Activated CD4-positive, alpha-beta T cell treated with anti-CD3 and anti-CD28 coated beads for 48 hours (primary cell): Measurements from ENCODE around the gene PRSS23.
"Not testable (repeated sequence)": the region's sequence is repeated elsewhere in the genome, so short reads cannot be mapped to it uniquely, and the experiment has no call there.

Experiments used
- DNase-seq: peaks from one replicate; pipeline ENCODE4 v3.0.0-alpha.2; 2020

Gene PRSS23

GRCh38 chr11:86800076-86800959, at the start of gene PRSS23:
Gene PRSS23, plus strand, starts transcription at chr11:86800542. Its CDS starts 7,102 bp downstream, at chr11:86807644.
- peak; percentile 54 for DNase-seq

GRCh38 chr11:86753459-86753858, 46.9 kb upstream of the PRSS23 start:
- DNase-seq, result no peak

- DNase-seq, result no peak
These were observed 45.2 kb upstream of the PRSS23 start for GRCh38 chr11:86755146-86755545.

- DNase-seq, result no peak
These were observed 42.2 kb upstream of the PRSS23 start for GRCh38 chr11:86758171-86758570.

- no peak for DNase-seq
These were observed 39.8 kb upstream of the PRSS23 start for GRCh38 chr11:86760577-86760976.

- DNase-seq, result no peak
These were observed 38.4 kb upstream of the PRSS23 start for GRCh38 chr11:86761978-86762377.

GRCh38 chr11:86765203-86765602, 35.1 kb upstream of the PRSS23 start:
- DNase-seq, result no peak

GRCh38 chr11:86765878-86766277, 34.5 kb upstream of the PRSS23 start:
- no peak for DNase-seq

GRCh38 chr11:86769219-86769618, 31.1 kb upstream of the PRSS23 start:
- no peak for DNase-seq

GRCh38 chr11:86770473-86771027, 29.8 kb upstream of the PRSS23 start:
- DNase-seq, result not testable (repeated sequence)

- DNase-seq, result no peak
These were observed 27.3 kb upstream of the PRSS23 start for GRCh38 chr11:86772999-86773398.

- DNase-seq, result no peak
These were observed 26.7 kb upstream of the PRSS23 start for GRCh38 chr11:86773513-86774252.

GRCh38 chr11:86774417-86774816, 25.9 kb upstream of the PRSS23 start:
- no peak for DNase-seq

GRCh38 chr11:86775361-86775760, 25.0 kb upstream of the PRSS23 start:
- no peak for DNase-seq

GRCh38 chr11:86781546-86781945, 18.8 kb upstream of the PRSS23 start:
- no peak for DNase-seq

GRCh38 chr11:86782742-86783141, 17.6 kb upstream of the PRSS23 start:
- no peak for DNase-seq

GRCh38 chr11:86783661-86784060, 16.7 kb upstream of the PRSS23 start:
- DNase-seq, result no peak

GRCh38 chr11:86784241-86784681, 16.1 kb upstream of the PRSS23 start:
- no peak for DNase-seq

GRCh38 chr11:86785576-86785975, 14.8 kb upstream of the PRSS23 start:
- DNase-seq, result no peak

- no peak for DNase-seq
These were observed 13.3 kb upstream of the PRSS23 start for GRCh38 chr11:86787018-86787536.

GRCh38 chr11:86787656-86788055, 12.7 kb upstream of the PRSS23 start:
- no peak for DNase-seq

GRCh38 chr11:86790195-86790725, 10.1 kb upstream of the PRSS23 start:
- DNase-seq, result no peak
